Measurements from ENCODE around the gene HBG1. TPM values are rescaled to one million over a fixed set of nuclear protein-coding genes. Genes with fewer than 3 reads are reported as not detected.

The HBG1 gene
- total and polyA plus RNA-seq, 11 donors: not detected

GRCh38 chr11:5247472-5248192, 2.0 kb downstream of the HBG1 start:
- intact Hi-C loops (cut with DNase I): no loop called here
- no peaks in the 10 kb centered on the region for H3K9me3 ChIP-seq
- 75 to 82% (median 78%) methylated on average over 3 of the region's 3 CpGs for WGBS, 4 donors
- no peak overlapping the region for H3K27ac ChIP-seq
- H3K4me1 ChIP-seq: no peaks in the 10 kb centered on the region
- TF ChIP-seq POLR2A (IDR thresholded peaks at IDR 0.05): no peak
- no peak overlapping the region for H3K4me3 ChIP-seq
- H3K36me3 ChIP-seq: no peaks in the 10 kb centered on the region
- DNase-seq: no peak
- ATAC-seq: no peak
- no peaks in the 10 kb centered on the region for H3K27me3 ChIP-seq

GRCh38 chr11:5246772-5247471, 2.7 kb downstream of the HBG1 start:
- no peak overlapping the region for H3K4me3 ChIP-seq
- TF ChIP-seq POLR2A (IDR thresholded peaks at IDR 0.05) (no peak), CTCF (IDR thresholded peaks at IDR 0.05) (no peak)
- intact Hi-C loops (cut with DNase I): no loop called here
- 64 to 70% (median 68%) methylated on average over 6 of the region's 6 CpGs for WGBS, 4 donors
- H3K9me3 ChIP-seq: no peaks in the 10 kb centered on the region
- H3K36me3 ChIP-seq: no peaks in the 10 kb centered on the region
- ATAC-seq: no peak
- no peak overlapping the region for H3K27ac ChIP-seq
- DNase-seq: no peak
- no peaks in the 10 kb centered on the region for H3K4me1 ChIP-seq
- H3K27me3 ChIP-seq: no peaks in the 10 kb centered on the region

GRCh38 chr11:5245155-5245554, 4.5 kb downstream of the HBG1 start:
- Histone ChIP-seq H3K4me1 (no peaks in the 10 kb centered on the region), H3K4me3 (no peak overlapping the region), H3K27me3 (no peaks in the 10 kb centered on the region), H3K9me3 (no peaks in the 10 kb centered on the region), H3K27ac (no peak overlapping the region), H3K36me3 (no peaks in the 10 kb centered on the region)
- WGBS, 4 donors: 64 to 79% (median 75%) methylated on average over 2 of the region's 2 CpGs
- intact Hi-C loops (cut with DNase I): no loop called here
- no peak for TF ChIP-seq CTCF (IDR thresholded peaks at IDR 0.05)
- TF ChIP-seq POLR2A (IDR thresholded peaks at IDR 0.05): no peak
- DNase-seq (no peak), ATAC-seq (no peak)

GRCh38 chr11:5243816-5244180, 5.9 kb downstream of the HBG1 start:
- no peak for TF ChIP-seq CTCF (IDR thresholded peaks at IDR 0.05)
- TF ChIP-seq POLR2A (IDR thresholded peaks at IDR 0.05): no peak
- no peak for ATAC-seq
- no peaks in the 10 kb centered on the region for H3K27me3 ChIP-seq
- WGBS, 4 donors: 80 to 83% (median 82%) methylated on average over 4 of the region's 4 CpGs
- H3K27ac ChIP-seq: no peak overlapping the region
- intact Hi-C loops (cut with DNase I): no loop called here
- no peak for DNase-seq
- H3K9me3 ChIP-seq: no peaks in the 10 kb centered on the region
- no peak overlapping the region for H3K4me3 ChIP-seq
- no peaks in the 10 kb centered on the region for H3K36me3 ChIP-seq
- no peaks in the 10 kb centered on the region for H3K4me1 ChIP-seq

Measured in heart left ventricle (tissue), 16 donors.